GM19099 (cell line): ENCODE measurements around the gene DMD.

Source experiments
- POLR2A ChIP-seq: IDR thresholded peaks from 3 replicates; pipeline ENCODE4 v1.6.1; 2011; ENCODE audit warnings: low read depth; ENCODE audit not compliant: insufficient read length; ENCODE audit errors: extremely low read depth

The DMD gene

GRCh38 chrX:33106737-33107136 lies 104.6 kb downstream of the DMD start:
- no peak for TF ChIP-seq POLR2A

GRCh38 chrX:33095079-33095478 lies 116.3 kb downstream of the DMD start:
- no peak for TF ChIP-seq POLR2A

- no peak for TF ChIP-seq POLR2A
Measured at GRCh38 chrX:33087411-33087810, 123.9 kb downstream of the DMD start.

- TF ChIP-seq POLR2A: no peak
Measured at GRCh38 chrX:33086886-33087285, 124.5 kb downstream of the DMD start.

GRCh38 chrX:33082371-33082770 lies 129.0 kb downstream of the DMD start:
- TF ChIP-seq POLR2A: no peak

- no peak for TF ChIP-seq POLR2A
Measured at GRCh38 chrX:33078273-33078672, 133.1 kb downstream of the DMD start.

GRCh38 chrX:33065415-33065814 lies 145.9 kb downstream of the DMD start:
- TF ChIP-seq POLR2A: no peak

GRCh38 chrX:33062041-33062440 lies 149.3 kb downstream of the DMD start:
- TF ChIP-seq POLR2A: no peak

- TF ChIP-seq POLR2A: no peak
Measured at GRCh38 chrX:33053001-33053400, 158.3 kb downstream of the DMD start.

GRCh38 chrX:33045882-33046281 lies 165.5 kb downstream of the DMD start:
- no peak for TF ChIP-seq POLR2A

GRCh38 chrX:33045245-33045644 lies 166.1 kb downstream of the DMD start:
- TF ChIP-seq POLR2A: no peak

- no peak for TF ChIP-seq POLR2A
Measured at GRCh38 chrX:33041141-33041540, 170.2 kb downstream of the DMD start.

GRCh38 chrX:33032700-33033099 lies 178.6 kb downstream of the DMD start:
- TF ChIP-seq POLR2A: no peak

GRCh38 chrX:33014949-33015348 lies 196.4 kb downstream of the DMD start:
- no peak for TF ChIP-seq POLR2A

GRCh38 chrX:33014086-33014485 lies 197.3 kb downstream of the DMD start:
- no peak for TF ChIP-seq POLR2A

- no peak for TF ChIP-seq POLR2A
Measured at GRCh38 chrX:33001107-33001506, 210.2 kb downstream of the DMD start.

- TF ChIP-seq POLR2A: no peak
Measured at GRCh38 chrX:32998776-32999175, 212.6 kb downstream of the DMD start.

- TF ChIP-seq POLR2A: no peak
Measured at GRCh38 chrX:32995427-32995826, 215.9 kb downstream of the DMD start.
